Amygdala (tissue), 56 donors: ENCODE measurements around the gene OS9.

Experiments used
- DNase-seq, 56 donors: peaks; one replicate each; lab custom pipeline; 2025; lab: John Stamatoyannopoulos, UW

Gene OS9

DNA sequence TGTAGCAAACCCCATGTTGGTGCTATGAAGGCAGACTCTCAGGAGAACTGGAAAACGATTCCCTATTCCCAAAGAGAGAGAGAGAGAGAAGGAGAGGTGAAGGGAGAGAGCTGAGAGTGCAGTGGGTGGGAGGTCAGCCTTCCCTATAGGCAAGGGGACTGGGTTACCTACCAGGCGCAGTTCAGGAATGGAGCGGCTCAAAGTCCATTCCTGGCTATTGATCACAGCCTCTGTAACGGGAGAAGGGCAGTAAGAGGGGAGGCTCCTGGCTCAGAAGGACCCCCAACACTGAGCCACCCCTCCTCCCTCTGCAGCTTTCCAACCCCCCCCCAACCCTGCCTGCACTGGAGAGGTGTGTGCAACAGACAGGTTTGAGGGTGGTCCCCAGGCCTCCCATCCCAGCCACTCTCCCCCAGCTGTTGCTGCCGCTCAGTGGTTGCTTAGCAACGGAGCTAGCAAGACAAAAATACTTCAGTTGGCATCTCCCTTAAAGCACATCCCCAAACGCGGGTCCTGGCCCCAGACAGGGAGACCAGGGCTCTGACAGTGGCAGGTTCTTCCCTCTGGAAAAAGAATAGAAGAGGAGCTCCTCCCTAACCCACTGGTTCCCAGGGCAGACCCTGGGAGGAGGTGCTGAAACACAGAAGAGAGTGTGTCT, 41.4 kb downstream of the OS9 start:
- DNase-seq = peak in 3 of 56 donors; percentile 17 to 23 (median 22)

DNA sequence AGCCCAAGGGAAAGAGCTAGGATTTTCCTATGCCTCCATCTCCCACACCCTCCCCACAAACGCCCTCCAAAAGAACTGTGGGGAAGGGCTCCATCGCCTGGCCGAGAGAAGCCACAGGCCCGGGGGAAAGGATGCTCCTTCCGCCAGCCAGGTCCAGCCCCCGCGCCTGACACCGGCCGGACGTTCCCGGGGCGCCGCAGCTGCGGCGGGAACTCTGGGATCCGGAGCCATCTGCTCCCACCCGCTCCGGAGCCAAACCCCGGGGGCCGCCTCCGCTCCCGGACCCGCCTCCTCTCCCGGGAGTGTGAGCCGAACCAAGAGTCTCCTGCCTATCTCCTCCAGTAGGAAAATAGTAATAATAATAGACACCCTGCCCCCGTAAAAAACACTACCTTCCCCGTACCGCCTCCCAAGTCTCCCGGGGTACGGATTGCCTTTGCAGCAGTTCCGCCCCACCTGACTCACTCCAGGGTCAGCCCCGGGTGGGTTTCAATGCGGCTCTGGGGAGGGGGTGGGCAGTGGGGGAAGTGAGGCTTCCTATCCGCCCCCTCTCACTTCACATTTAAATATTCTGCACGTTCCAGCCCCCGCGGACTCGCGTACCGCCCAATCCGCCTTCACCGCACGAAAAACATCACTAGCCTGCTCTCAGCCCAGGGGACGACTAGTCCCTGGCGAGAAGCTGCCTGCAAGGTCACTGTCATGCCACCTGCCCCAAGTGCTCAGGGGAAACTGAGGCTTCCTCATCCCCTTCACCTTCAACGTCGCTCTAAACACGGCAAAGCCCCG, 42.2 kb downstream of the OS9 start:
- peak in 33 of 56 donors; percentile 13 to 69 (median 37) for DNase-seq

DNA sequence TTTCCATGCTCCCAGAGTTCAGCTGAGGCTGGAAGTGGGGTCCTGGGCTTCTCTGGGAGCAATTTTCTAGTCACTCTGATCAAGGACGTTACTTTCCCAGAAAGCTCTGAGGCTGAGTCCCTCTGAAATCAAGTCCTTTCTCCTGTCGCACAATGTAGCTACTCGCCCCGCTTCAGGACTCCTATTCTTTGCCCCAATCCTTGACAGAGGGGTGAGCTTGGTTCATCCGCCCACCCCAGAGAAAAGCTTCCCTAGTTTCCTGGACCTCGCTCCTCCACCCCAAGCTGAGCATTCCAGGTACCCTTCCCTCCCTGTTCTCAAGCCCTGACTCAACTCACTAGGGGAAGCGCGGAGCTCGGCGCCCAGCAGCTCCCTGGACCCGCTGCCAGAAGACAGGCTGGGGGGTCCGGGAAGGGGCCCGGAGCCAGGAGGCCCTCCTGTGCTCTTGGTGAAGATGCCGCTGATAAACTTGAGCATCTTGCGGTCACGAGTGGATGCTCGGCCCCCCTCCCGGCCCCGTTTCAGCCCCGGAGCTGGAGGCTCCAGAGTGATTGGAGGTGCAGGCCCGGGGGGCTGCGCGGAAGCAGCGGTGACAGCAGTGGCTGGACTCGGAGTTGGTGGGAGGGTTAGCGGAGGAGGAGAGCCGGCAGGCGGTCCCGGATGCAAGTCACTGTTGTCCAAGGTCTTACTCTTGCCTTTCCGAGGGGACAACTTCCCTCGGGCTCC, 43.0 kb downstream of the OS9 start:
- no peak for DNase-seq

DNA sequence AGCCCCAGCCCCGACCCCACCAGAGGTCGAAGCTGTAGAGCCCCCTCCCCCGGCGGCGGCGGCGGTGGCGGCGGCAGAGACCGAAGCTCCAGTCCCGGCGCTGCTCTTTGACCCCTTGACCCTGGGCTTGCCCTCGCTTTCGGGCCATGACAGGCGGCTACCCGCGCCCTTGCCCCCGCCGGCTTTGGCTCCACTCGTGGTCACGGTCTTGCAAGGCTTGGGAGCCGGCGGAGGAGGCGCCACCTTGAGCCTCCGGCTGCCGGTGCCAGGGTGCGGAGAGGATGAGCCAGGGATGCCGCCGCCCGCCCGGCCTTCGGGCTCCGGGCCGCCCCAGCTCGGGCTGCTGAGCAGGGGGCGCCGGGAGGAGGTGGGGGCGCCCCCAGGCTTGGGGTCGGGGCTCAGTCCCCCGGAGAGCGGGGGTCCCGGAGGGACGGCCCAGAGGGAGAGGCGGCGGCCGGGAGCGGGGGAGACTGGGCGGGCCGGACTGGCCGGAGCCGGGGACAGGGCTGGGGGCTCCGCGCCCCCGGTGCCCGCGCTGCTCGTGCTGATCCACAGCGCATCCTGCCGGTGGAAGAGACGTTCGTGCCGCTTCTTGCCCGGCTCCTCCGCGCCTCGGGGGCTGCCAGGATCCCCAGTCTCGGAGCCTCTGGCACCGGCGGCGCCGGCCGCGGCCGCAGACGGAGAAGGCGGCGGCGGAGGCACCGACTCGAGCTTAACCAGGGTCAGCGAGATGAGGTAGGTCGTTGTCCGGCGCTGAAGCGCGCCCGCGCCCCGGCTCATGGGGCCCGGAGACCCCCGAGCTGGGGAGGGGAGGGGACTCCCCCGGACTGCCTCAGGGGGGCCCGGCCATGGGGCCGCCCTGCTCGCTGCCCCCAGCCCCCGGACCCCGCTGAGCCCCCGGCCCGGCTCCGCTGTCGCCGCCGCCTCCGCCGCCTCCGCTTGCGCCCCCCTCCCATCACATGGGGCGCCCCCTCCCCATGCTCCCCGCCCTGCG, 43.8 kb downstream of the OS9 start:
- DNase-seq = peak in 2 of 56 donors; percentile 12 to 30

DNA sequence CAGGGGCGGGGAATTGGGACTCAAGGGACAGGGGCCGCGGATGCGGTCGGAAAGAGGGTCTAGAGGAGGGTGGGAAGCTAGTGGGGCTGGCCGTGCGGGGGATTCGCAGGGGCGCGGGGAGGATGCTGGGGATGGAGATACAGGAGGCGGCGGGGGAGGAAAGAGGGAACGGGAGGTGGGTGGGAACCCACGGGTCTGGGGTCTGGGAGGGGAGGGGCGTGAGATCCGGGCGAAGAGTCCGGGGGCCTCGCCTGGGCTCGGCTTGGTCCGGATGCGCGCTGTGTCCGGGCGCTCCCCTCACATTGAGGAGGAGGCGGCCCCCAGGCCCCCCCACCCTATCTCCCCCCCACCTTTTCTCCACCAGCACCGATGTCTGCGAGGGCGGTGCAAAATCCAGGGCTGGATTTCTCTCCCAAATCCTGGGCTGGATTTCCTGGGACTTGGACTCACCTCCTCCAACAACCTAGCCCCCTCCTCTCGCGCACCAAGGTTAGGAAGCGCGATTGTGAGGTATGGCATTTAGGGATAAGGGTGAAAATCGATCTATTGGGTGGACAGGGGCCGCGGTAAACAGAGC, 44.8 kb downstream of the OS9 start, which contains the start of gene AGAP2:
AGAP2 (minus strand) TSS at position 82 of the 577 bp plus-strand sequence. CDS start 496 bp downstream, outside the sequence.
- peak in 28 of 56 donors; percentile 7 to 65 (median 30) for DNase-seq

DNA sequence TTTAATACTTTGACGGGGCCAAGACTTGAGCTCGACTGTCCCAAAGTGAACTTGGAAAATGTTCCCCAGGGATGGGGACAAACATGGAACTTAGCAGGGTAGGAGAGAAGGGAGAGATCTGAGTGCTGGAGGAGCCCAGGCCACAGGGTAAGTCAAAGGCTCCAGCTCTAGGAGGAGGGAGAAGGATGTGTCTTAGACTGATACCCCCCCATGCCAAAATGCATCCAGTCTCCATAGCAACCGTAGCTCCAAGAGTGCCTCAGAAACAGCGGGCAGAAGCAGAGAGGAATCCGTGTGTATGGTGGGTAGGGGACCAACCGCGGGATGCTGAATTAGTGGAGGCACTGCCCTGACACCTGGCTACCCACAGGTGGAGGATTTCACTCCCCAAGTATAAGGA, 45.5 kb downstream of the OS9 start:
- DNase-seq = no peak

DNA sequence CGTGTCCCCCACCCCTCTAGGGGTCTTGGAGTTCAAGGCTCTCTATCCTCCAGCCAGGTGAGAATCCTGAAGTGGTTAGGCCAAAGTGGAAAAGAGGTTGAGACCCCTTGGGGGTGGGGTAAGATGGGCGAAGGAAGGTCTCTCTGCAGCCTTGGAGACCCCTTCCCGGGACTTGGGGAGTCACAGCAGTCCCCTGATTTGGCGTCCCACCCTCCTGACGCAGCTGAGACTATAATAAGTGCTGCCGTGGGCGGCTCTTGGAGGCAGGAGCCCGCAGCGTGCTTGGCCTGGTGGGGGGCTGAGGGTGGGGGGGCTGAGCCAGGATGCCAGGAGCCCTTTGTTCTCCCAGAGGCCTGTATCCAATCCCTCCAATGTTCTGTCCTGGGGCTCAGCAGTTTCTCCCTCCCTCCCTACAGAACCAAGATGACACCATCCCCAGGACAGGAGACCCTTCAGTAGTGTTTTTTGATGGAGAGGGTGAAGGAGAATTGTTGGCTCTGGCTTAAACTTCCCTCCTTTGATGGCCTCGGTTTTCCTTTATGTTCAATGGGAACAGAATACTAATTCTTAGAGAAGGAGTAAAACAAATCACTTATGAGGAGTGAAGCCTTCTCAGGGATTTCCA, 46.1 kb downstream of the OS9 start:
- DNase-seq = peak in 2 of 56 donors; percentile 14 to 16

DNA sequence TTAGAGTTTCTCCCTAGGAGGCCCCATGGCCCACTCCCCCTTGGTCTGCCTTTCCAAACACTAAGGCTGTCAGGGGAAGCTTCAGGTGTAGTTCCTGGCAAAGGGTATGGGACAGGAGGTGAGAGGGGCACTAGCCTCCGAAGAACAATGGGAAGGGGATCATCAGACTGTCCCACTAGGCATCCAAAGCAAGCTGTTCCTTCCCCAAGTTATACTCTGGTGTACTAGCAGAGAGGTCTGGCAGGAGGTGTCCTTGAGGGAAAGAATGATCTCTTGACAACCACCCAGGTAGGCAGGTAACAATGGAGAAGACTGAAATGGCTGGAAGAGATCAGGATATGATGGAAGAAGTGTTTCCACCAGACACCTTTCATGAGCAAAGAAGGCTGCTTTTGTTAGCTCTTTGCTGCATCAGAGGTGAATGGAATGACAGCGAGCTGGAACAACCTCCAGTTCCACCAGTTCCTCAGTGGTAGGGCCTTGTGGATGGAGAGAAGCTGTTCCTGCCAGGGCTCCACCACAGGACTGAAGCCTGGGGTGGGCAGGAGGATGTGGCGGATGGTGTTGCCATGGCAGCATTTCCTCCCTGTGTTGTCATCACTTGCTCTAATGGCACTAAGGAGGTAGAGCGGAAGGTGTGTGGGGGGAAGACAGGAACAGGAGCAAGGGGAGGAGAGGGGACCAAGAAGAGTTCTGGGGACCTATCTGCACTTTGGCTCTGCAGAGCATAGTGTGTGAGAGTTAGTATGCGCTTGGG, 46.9 kb downstream of the OS9 start:
- peak in 20 of 56 donors; percentile 12 to 55 (median 28) for DNase-seq

DNA sequence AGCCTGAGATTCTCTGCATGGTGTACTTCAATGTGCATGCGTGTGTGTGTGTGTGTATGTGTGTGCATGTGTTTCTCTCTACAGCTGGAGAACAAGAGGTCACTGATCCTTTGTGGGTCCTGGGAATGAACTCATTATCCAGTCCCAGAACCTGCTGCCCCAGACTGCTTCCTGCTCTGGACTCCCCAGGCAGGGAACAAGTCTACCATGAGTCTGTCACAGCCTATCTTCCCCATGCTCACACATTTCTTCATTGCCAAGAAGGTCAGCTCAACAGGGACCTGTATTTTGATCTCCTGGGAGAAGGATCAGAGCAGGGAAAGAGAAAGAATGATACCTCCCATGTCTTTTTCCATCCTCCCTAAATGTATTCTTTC, 47.5 kb downstream of the OS9 start:
- no peak for DNase-seq

DNA sequence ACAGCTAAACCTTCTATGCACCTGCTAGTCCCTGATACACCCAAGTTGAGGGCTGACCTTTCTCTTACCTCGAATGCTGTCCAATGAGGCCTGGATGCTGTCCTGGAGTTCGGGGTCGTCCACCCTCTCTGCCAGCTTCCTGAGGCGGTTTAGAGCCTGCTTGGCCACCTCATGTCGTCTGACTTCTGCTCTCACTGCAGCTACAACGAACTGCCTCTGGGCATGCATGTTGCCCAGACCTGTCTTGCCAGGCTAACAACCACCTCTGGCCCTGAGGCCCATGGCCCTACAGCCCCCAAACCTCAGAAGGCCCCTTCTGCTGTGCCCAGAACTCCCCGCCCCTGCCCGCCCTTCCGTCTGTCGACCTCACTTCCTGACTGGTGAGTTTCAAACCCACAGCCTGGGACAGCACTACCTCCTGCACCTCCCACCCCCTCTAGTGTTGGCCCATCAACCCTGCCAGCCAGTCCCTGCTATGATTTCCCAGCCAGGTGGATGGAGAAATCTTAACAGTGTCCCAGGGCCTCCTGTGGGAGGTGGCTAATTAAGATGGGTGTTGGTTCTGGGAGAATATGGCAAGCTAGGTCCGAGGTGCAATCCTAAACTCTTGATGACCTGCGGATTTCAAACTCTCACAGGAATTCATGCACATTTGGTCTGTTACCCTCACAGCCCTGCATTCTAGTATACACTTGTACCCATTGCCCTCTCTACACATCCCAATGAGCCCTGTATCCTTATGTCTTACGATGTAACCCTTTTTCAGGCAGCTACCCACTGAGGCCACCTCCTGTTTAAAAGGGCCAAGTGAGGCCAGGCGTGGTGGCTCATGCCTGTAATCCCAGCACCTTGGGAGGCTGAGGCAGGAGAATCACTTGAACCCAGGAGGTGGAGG, 48.2 kb downstream of the OS9 start:
- DNase-seq = no peak

DNA sequence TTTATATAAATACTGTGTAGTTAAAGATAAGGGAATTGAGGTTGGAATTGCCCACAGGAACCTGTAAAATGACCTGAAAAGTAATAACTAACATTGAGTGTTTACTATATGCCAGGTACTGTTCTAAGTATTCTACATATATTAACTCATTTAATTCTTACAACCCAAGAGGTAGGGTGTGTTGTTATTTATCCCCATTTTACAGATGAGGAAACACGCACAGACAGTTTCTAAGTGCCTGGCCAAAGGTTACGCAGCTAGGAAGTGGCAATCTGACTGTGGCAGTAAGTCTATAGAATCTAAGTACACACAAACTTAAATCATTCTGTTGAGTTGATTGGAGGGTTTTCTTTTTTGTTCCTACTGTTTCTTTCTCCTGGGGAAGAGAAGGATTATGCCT, 49.8 kb downstream of the OS9 start:
- DNase-seq = no peak

DNA sequence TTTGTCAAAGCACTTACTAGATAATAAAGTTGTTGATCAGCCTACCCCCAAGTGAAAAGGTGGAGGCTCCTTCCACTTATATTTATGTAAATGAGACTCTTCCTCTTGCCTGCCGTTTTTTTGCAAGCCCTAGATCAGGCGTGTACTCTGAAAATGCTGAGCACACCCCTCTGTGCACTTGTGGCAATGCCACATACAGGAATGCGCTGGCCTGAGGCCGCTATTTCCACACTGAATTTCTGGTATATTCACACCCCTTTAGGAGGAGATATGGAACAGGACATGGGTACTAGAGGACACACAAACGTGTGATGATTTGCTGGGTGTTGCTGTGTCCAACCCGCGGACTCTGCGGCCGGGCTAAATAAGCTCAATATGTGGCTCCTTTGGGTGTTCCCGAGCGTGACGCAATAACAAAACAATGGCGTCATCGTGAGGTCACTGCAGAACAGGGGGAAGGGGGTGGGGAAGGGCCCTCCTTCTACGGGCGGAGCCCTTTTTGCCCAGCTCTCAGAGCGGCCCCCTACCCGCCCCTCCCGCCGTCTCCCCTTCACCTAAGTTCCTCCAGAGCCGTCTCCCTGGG, 50.4 kb downstream of the OS9 start:
- peak in 24 of 56 donors; percentile 33 to 92 (median 70) for DNase-seq

DNA sequence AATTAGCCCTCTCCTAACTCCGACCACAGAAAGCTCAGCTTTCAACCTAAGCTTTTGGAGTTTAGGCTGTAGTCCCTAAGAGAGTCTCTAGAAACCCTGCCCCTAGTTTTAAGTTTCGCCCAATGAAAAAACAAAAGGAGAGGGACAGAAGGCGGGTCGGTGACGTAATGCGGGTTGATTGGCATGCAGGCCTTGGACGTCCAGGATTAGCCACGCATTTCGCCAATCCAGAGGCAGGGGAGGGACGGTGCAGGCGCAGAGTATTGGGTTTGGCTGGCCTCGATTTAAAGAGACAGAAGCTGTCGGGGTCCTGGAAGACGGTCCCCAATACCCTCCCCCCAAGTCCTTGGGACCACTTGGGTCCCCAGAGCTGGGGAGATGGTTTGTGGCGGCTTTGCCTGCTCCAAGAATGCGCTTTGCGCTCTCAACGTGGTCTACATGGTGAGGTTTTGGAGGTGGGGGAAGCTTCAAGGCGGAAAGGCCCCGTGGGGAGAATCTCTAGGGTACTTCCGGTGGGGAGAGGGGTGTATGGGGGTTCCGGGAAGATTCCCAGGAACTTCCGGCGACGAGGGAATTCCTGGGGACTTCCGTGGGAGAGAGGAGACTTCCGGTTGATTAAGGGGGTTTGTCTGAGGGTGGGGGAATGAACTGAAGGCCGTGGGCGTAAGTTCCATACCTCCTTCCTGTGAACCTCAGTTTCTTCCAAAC, 51.0 kb downstream of the OS9 start, which contains the start of gene TSPAN31:
TSPAN31 (plus strand) TSS at position 263 of the 708 bp plus-strand sequence; CDS start at position 379, 116 bp downstream.
- DNase-seq = peak; percentile 60 to 99 (median 94)

DNA sequence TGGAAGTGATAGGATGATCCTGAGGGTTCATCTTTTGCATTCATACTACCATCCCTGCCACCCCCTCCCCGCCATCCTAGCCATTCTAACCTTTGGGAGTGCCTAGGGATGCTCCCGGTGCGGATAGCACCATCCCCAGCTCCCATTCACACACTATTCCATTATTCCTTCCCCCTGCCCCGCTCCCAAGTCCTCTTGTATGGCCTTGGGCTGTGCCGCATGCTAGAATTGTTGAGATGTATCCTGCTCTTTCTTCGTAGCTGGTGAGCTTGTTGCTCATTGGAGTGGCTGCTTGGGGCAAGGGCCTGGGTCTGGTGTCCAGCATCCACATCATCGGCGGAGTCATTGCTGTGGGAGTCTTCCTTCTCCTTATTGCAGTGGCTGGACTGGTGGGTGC, 51.6 kb downstream of the OS9 start:
- no peak for DNase-seq

DNA sequence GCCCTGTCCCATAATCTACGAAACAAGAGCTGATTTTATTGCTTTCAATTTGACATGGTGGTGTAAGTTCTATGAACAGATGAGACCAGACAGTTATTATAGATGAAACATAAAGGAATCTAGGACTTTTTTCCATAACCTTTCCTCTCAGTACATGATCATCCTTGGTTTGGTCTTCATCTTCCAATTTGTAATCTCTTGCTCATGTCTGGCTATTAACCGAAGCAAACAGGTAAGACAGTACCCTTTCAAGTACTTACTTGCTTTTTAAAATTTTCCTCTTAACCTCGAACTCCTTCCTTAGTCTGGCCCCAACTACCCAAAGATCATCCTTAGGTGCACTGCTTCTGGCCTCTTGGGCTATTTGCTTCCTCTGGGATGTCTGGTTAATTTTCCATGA, 52.1 kb downstream of the OS9 start:
- no peak for DNase-seq

DNA sequence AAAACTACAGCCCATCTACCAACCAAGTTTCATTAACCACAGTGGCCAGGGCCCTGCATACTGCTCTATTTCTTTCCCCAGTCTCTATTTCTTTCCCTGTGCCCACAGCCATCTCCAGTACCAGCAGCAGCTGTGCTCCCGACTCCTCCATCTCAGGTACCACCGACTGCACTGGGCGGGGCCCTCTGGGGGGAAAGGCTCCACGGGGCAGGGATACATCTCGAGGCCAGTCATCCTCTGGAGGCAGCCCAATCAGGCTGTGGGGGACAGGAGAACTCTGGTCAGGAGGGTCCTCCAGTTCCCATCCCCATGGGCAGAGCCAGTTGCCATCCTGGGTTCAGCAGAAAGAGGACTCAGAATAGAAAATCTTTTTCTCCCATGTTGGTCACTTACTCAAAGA, 55.1 kb downstream of the OS9 start:
- DNase-seq = no peak
